HFF-Myc (cell line): ENCODE results near the gene HOXA2.

Experiments used
- DNase-seq: peaks from one replicate; pipeline ENCODE4 v3.0.0-alpha.2; 2011; ENCODE audit warnings: low read depth; ENCODE audit errors: extremely low read depth
- H3K4me3 ChIP-seq: replicated peaks from 2 replicates; pipeline ENCODE4 v1.5.1; 2011; ENCODE audit warnings: low read depth, mild to moderate bottlenecking, control low read depth, low read length
- TF ChIP-seq, protein P1 (sequence below): IDR thresholded peaks from 2 replicates; pipeline ENCODE4 v1.5.1; 2012; ENCODE audit warnings: mild to moderate bottlenecking, low read depth, low read length, control low read depth; ENCODE audit errors: missing control alignments

HOXA2 gene

DNA sequence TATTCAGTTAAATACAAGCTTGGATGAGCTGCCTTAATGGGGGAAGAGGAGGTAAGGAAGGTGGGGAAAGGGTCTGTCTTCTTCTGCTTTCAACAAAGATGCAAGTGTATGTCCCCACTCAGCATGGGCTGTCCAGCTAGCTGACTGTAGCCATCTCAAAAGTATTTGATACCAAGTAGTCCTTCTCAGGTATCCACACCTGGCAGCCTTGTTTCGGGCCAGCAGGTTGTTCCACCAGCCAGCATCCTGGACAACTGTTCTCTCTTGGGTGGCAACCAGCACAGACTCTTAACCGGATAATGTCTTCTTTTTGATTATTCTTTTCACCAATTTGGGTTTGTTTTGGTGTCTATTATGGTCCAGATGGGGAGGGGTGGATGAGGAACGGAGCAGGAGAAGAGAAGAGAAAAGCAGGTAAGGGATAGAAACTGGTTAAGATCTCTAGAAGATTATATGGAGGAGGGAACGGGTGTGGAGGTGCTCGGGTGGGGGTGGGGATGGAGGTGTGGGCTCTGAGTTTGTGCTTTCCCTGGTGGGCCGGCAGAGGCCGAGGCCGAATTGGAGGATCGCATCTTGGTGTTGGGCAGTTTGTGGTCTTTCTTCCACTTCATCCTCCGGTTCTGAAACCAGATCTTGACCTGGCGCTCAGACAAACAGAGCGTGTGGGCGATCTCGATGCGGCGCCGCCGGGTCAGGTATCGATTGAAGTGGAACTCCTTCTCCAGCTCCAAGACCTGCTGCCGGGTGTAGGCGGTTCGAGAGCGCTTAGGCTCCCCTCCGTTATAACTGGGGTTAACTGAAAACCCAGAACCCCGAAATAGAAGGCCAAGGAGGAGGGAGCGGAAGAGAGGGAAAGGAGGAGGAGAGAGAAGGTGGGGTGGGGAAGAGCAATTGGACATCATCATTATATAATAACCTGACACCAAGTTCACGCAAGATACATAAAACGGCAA, 26.6 kb upstream of the HOXA2 start:
- H3K4me3 ChIP-seq = no peak overlapping the region
- TF ChIP-seq, protein P1, sequence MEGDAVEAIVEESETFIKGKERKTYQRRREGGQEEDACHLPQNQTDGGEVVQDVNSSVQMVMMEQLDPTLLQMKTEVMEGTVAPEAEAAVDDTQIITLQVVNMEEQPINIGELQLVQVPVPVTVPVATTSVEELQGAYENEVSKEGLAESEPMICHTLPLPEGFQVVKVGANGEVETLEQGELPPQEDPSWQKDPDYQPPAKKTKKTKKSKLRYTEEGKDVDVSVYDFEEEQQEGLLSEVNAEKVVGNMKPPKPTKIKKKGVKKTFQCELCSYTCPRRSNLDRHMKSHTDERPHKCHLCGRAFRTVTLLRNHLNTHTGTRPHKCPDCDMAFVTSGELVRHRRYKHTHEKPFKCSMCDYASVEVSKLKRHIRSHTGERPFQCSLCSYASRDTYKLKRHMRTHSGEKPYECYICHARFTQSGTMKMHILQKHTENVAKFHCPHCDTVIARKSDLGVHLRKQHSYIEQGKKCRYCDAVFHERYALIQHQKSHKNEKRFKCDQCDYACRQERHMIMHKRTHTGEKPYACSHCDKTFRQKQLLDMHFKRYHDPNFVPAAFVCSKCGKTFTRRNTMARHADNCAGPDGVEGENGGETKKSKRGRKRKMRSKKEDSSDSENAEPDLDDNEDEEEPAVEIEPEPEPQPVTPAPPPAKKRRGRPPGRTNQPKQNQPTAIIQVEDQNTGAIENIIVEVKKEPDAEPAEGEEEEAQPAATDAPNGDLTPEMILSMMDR = no peak

DNA sequence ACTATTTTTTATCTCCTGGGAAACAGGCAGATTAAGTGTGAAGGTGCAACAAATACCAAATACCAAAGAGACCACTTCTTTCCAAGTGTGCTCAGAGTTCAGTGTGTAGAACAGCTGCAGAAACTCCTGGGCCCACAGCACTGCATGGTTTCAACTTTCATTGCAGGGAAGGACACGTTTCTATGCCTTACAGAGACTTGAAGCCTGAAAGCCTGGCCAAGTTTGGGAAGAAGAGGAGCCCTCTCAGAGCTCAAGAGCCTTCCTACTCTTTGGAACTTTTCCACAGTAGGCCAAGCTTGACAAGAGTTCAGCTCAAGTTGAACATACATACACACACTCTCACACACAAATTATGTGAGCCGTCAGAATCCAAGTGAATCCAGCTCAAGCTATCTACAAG, 25.6 kb upstream of the HOXA2 start:
- DNase-seq = no peak
- TF ChIP-seq, protein P1 = no peak
- H3K4me3 ChIP-seq = no peak overlapping the region

More for the DNA sequence above, 26.6 kb upstream of the HOXA2 start:
- no peak for DNase-seq

- TF ChIP-seq, protein P1 = no peak
- no peak overlapping the region for H3K4me3 ChIP-seq
- DNase-seq = no peak
Measured at GRCh38 chr7:27126596-27127327, 24.3 kb upstream of the HOXA2 start.

- no peak for DNase-seq
- no peak overlapping the region for H3K4me3 ChIP-seq
- TF ChIP-seq, protein P1 = no peak
Measured at GRCh38 chr7:27125986-27126394, 23.5 kb upstream of the HOXA2 start.

DNA sequence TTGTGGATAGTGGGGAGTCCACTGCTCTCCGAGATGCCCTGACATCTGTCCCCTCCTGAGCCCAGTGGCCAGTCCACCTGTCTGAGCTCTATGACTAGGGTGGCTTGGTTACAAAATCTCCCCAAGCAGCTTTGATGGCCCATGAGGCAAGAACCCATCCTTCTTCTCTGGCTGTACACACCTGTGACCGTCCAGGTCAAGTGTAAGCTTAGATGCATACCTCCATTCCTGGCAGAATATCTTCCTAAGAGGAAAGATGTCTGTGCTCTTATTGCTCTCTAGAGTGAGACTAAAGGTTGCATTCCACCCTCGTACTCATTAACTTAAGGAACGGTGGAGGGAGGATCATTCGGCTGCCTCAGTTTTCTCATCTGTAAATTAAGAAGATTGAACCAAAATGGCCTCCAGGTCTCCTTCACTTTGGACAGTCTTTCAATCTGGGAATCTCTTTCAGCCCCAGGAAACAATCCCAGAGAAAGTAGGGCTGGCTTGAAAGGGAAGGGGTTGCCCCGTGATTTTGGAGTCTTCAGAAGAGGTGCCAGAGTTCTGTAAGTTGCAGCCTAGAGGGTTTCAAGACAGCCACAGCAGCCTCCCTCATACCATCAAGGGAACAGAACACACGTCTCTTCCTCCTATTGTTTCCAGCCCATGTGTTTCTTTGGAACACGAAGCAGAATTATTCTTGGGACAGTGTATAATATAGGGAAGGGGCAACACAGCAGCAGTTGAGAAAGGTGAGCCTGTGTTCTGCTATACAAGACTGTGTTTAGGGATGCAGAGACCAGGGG, 22.6 kb upstream of the HOXA2 start:
- no peak overlapping the region for H3K4me3 ChIP-seq
- TF ChIP-seq, protein P1 = no peak
- no peak for DNase-seq

DNA sequence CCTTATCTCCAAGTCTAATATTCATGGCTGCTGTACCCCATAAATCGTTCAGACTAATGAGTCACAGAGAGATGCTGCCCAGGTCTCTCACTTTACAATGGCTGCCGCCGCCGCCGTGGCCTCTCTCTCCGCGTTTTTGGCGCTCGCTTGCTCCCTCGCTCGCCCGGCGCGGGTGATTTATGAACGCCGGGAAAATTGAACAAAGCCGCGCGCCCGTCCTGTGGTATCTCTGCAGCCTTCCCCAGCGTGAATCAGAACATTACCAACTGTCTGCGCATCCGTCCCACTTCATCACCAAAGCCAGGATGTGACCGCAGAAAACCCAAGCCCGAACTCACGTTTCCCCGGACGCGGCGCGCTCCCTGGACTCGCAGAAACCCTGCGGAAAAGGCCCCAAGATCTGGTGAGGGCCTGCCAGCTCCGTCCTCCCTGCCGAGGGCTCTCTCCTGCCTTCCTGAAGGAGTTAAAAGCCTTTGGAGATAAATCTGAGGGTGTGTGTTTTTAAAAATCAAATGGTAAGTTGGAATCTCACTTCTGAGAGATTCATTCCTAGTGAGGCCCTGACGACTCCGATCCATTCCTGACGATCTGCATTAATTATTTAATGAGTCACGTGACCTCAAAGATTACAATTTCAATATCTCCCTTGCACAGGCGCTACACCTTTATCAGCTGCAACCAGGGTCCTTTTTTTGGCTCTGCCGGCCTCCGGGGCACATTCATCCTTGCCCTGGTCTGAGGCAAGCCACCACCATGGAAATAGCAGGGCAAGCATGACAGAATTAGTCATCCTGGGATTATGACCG, 21.8 kb upstream of the HOXA2 start:
- DNase-seq = no peak
- no peak overlapping the region for H3K4me3 ChIP-seq
- TF ChIP-seq, protein P1 = no peak
